8988T (cell line): ENCODE measurements around the gene DSG3.

Experiments
- DNase-seq: peaks from one replicate; pipeline ENCODE4 v3.0.0; 2011

Gene DSG3

DNA sequence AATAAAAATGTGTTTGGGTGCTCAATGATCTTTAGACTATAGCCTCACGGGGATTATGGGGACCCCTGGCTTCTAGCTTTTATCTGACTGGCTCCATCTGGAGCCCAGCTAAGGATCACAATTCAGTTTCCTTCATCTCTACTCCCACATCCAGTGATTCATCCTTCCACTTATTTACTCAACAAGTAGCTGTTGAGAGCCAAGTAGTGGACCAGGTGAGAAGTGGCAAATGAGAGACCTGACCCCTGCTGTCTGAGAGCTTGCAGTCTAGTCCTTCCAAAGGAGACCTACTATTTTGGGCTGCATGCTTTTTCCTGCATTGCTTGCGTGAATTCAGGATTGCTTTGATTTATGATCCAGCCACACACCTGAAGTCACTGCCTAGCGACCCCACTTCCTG is 10.7 kb upstream of the DSG3 start:
- no peak for DNase-seq

DNA sequence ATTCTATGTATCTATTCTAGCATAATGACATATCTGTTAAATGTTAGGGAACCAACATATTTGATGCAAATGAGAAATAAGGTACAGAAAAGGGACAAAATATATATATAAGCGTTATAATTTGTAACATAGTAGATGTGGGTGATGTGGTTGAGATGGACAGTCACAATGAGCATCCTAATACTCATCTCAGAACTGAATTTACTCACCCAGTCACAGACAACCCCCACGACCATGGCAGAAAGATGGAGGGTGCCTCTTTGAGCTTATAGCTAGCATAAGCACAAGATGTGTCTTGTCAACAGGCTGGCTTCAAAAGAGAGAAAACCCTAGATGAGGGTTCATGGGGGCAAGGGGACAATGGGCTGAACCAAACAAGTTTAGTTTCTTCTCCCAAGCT is 9.1 kb upstream of the DSG3 start:
- DNase-seq: no peak

DNA sequence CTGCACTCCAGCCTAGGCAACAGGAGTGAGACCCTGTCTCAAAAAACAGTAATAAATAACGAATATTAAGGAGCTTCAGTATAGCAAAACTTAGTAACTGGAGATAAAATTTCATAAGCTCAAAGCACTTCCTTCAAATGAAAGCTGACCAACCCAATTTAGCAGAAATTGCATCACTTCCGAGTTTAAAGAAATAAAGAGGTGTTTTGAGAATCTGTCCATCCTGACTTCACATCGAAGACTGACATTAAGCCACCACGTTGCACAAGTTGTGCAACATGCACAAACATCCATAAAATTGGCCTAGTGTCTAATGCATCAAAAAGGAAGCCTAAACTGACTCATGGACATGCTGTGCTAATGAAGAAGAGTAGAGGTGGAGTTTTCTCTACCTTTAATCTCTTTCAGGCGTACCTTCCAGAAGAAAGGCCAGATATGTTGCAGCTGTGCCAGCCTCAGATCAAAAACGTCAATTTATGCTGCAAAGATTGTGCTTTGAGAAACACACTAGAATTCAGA is 7.7 kb upstream of the DSG3 start:
- no peak for DNase-seq

DNA sequence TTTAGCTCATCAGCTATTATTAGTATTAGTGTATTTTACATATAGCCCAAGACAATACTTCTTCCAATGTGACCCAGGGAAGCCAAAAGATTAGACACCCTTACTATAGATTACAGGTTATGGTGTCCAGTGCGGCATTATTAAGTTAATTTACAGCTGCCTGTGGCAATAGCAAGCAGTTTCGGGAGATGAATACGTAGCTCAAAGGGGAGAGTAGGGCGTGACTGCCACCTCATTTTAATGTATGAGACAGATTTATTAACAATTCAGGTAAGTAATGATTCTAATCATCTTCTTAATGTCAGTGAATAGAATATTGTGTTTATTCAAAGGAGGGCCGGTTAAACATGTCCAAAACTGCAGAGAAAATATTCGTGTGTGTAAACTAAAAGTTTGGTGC is 6.8 kb upstream of the DSG3 start:
- no peak for DNase-seq

DNA sequence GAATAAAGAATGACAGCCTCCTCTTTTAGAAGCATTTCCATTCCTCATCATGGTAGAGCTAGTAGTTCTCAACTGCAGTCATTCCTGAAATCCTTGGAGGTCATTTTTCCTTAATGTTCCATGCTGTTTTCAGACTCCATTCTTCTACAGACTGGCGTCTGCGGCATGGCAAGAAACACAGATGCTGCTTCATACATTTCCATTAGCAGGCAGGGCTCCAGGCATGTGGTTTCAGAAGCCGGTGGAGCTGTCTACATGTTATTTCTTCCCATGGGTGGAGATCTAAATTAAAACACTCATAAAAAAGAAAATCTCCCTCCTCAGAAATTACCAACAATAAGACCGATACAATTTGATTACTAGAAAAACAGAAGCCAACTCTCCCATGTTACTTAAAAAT is 6.0 kb upstream of the DSG3 start:
- DNase-seq: no peak

DNA sequence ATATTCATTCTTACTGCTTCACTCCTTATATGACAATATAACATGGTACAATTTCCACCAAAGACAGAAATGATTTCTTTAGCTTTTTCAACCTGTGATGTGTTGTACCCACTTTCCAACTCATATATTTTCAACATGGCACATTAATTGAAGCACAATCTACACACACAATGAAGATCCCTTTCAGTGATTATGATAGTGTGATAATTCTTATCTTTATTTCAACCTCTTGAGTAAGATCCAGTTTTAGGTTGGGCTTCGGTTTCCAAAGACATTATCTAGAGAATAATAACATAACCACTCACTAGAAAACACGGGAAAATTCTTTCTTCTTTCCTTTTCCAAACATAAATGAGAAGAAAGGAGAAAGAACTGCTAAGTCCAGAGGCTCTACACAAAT is 3.4 kb upstream of the DSG3 start:
- no peak for DNase-seq

DNA sequence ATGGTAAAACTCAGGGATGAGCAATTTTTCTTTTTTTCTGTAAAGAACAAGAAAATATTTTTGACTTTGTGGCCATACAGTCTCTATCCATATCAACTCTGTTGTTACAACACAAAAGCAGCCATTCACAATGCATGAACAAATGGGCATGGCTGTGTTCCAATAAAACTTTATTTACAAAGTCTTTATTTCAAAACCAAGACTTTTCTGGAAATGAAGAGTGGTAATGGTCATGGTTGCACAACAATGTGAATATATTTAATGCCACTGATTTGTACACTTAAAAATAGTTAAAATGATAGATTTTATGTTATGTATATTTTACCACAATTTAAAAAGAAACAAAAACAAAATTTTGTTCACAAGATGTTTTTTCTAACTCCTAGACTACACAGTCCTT is 1.6 kb upstream of the DSG3 start:
- no peak for DNase-seq

DNA sequence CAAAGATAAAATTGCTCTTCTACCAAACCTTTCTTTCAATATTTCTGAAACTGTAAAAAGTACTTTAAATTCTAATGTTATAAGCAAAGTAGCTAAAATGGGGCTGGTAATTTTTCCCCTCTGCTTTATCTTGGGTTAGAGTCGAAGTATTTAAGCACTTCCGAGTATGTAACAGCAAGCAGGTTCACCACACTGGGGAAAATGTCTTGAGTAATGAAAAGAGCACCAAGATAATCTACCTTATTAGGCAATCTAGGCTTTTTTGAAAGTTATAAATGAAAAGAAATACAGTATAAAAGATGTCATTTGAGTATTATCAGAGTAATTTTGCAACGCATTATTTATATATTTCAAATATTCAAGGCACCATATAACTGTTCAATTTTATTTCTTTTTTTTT is 687 bp upstream of the DSG3 start:
- no peak for DNase-seq

DNA sequence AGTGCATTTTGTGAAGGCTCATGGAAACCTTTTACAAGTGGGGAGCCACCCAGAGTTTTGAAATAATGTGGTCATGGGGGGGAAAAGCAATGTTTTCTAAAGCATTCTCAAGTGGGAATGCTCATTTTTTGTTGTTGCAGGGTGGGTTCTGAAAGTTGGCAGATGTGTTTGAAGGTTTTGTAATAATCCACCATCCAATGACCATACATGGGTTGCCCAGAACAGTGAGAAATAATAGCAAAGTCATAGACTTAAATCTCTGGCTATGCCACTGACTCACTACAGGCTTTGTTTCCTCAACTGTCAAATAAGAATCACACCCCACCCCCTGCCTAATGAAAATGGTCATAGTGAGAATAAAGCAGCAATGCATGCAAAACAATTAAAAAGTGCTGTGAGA is 2.9 kb downstream of the DSG3 start:
- no peak for DNase-seq

DNA sequence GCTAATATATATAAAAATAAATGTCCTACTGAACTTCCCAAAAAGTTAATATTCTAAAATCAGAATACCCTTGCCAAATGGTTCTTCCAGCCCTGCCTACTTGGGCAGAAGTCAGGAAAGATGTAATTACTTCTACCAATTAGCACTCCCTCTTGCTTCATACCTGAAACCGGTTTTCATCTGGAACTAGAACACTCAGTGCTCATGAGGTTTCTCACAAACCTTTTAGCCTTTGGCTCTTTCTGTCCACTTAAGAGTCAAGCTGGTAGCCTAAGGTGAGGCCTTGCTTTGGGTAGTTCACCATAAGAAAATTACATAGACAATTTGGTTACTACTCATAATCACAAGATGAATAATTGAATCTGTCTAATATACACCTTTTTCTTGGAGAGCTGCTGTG is 4.1 kb downstream of the DSG3 start:
- no peak for DNase-seq

DNA sequence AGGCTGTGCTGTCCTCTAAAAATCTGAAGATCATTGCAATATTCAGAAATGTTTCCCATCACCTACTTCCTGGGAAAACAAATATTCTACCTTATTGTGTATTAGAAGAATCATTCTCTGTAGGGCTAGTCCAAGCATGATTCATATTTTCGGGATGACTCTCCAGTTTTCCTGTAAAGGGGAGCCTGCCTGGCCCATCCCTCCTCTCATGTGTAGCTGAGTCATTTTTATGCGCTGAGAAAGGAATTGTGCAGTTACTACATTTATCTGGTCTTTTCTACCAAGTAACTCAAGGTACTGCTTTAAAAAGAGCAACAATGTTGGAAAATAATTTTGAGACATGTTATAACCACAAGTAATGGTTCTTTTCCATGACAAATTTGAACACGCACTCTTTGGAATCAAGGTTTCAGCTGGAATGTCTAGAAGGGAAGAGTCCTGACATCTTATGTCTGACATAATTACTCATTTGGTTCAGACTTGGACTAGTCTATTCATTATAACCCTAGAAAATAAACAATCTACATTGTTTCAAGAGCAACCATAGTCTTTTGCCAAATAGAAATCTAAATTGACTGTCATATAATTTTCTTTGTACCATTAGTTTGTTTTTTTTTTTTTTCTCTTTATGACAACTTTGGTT is 6.6 kb downstream of the DSG3 start:
- peak; percentile 22 for DNase-seq

DNA sequence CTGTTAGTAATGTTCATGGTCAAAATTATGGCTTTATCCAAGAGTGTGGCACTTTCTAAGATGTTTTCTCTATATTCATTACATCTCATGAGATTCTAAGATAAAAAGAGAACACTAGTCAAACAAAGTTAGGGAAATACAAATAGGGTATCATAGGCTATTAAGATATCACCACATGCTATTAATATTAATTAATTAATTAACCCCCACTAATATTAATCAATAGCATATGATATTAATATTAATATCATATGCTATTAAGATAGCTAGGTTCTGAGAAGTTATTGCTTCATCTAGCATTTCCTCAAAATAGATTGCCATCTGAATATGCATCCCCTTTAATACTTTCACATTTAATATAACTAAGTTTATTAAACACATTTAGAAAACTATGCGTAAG is 22.1 kb downstream of the DSG3 start:
- DNase-seq: no peak

DNA sequence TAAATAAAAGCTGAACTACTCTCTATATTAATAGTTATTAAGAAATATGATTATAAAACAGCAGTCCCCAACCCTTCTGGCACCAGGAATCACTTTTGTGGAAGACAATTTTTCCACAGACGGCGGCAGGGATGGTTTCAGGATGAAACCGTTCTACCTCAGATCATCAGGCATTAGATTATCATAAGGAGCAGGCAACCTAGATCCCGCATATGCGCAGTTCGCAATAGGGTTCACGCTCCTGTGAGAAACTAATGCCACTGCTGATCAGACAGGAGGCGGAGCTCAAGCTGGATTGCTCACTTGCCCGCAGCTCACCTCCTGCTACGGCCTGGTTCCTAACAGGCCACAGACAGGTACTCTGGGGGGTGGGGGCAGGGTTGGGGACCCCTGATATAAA is 31.1 kb downstream of the DSG3 start:
- DNase-seq: no peak

DNA sequence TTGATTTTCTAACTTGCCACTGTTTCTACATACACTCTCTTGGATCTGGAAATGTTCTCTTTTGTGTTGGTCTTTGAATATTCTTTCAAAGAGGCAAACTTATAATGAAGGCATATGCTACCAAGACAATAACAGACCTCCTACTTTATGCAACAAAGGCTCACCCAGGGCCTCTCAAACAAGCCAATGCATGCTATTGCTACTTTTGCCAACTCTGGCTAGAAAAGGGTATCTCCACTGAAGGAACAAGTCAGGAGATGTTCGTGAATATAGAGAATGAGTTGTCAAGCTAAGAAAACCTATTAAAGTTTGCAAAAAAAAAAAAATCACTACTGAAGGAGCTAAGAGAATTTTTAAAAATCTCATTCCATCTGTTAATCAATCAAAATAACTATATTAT is 34.5 kb downstream of the DSG3 start:
- DNase-seq: no peak

DNA sequence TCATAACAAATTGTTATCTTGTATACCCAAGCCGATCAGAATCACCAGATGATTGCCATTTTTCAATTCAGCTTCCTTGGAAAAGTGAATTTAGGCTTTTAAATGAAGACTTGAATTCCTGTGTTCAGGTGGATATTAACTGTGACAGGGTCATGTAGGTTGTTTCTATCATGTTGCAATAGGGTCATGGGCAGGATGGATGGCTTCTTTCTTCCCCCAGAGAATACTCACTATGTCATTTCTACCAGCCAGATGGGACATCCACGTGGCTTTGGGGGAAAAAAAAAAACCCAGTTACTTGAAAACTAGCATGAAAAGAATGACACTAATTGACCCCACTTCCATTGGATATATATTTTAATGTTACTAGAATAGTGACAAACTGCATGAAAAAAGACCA is 35.9 kb downstream of the DSG3 start:
- no peak for DNase-seq

DNA sequence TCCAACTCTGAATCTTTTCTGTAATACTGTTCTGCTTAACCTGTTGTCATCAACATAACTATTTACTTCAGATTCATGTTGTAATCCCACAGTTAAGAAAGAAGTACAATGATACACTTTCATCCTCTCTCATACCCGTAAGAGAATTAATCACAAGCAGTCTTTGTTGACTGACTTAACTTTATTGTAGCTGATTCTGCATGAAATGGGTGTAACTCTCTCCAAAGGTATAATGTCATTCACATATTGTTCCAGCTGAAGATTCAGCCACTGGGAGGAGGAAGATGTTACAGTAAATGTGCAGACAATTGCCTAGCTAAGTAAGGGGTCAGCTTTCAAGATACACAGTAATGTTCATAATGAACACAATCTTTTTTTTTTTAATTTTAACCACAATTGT is 36.9 kb downstream of the DSG3 start:
- no peak for DNase-seq

DNA sequence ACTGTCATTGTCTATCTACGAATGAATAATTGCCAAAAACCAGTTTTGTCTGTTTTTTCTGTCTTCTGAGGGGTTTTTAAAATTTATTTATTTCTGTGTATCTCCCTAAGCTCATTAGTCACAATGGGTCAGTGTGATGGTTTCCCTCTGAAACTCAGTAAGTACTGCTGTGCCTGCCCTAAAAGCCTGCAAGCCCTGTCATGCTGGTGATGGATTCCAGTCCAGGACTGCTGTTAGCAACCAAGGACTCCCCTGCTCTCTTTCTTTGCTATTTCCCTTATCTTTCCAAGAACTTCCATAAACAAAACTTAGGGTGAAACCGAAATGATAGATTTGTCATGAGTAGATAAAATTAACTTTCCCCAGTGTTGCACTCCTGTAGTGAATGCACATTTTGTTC is 38.6 kb downstream of the DSG3 start:
- DNase-seq: no peak

DNA sequence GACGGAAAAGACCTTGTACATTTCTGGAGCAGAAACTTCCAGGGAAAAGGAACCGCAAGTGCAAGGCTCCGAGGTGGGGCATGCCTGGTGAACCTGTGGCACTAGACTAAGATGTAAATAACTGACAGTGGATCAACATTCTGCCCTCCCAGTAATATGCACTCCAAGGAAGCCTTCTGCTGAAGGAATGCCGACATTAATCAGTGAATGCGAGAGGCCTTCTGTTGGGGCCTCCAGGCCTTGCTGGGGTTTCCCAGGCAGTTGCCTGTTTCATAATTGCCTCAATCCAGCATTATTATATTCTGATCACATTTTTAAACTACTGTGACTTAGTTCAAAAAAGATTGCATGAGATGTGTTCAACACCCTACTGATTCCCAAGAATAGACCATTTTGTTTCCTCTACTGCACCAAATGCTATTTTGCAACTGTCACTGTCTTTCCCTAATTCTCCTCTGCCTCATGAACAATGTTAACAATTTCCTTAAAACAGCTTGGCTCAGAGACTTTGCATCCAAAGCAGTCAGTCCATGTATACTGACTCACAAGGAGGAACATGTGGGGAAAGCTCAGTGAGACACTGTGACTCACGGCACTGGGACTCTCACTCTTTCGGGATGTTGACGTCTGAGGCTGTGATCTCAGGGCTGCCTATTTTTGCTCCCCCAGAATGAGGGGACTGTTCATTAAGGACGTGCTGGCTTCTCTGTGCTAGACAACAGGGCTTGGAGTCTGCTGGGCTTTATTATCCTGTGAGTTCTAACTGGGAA is 39.9 kb downstream of the DSG3 start:
- DNase-seq: peak; percentile 42

DNA sequence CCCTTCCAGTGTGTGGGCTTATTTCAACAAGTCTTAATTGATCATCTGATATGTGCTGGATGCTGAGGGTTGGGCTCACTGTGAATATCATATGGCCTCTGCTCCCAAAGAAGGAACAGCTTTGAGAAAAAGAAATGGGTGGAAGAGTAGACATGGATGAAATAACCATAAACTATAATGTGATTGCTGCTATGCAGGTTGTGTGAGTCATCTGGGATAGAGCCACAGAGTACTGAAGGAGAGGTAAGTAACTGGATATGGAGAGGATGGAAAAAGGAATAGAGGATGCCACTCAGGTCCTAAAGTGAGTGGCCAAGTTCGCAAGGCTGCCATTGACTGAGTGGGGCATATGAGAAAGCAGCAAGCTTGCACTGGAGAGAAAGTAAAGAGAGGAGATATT is 41.8 kb downstream of the DSG3 start:
- DNase-seq: no peak

DNA sequence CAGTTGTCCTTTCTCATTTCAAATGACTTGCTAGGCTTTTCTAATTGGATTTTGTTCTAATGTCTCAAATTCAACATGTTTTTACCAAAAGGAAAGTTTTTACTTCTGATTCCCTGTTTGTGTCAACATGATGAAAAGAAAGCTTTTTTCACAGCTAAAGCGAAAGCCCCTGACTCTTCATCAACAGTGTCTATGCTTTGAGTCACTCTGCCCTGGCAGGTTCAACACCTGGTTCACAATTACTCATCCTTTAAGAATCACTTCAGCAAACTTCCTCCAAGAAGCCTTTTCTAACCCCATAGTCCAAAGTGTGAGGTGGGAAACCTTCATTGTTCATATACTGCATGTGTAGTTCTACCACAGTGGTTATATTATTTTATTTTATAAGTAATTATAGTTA is 42.8 kb downstream of the DSG3 start:
- DNase-seq: no peak

DNA sequence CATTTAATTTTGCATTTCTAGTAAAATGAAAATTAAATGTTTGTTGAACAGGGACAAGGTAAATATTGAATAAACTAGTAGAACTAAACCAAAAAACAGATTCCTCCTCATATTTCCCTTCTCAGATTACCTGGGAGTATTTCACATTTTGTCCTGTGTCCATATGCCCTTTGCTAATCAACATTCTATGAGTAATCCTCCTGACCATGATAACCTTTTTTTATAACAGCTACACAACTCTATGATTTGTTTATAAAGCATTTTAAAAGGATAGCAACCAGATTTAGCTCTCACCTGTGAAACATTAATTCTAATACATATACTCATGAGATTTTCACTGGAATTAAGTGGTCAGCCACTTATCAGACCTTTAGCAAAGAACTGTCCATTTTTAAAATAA is 43.3 kb downstream of the DSG3 start:
- no peak for DNase-seq

DNA sequence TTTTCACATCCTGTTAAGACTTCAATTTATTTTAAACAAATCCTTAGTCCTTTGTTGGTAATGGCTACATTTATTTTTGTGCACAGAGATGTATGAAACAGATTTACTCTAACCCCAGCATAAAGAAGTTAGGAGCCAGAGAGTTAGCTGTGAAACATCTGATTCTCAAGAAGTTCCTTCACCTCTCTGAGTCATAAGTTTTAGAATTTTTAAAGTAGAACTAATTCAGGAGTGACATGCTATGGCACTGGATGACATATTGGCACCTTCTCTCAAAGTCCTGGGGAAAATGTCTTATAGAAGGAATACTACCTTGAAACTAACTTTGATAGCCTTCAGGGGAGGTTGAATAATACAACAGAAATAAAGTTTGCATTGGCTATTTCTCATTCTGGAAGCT is 44.0 kb downstream of the DSG3 start:
- DNase-seq: no peak

DNA sequence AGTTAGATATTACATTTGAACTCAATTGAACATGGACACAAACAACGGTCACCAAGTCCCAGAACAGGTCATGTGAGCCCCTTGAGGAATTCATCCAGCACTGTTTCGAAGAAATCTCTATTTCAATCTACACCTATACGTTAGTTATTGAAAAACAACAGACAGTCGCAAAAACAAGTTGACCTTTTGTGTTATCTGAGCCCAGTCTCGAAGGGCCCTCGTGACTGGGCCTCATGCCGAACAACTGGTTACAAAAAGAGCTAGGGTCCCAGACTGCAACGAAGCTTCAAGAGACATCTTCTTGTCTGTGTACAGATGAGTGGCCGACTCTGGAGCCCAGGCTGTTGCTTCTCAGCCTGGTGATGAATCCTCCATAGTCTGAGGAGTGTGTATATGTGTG is 45.1 kb downstream of the DSG3 start:
- DNase-seq: no peak

DNA sequence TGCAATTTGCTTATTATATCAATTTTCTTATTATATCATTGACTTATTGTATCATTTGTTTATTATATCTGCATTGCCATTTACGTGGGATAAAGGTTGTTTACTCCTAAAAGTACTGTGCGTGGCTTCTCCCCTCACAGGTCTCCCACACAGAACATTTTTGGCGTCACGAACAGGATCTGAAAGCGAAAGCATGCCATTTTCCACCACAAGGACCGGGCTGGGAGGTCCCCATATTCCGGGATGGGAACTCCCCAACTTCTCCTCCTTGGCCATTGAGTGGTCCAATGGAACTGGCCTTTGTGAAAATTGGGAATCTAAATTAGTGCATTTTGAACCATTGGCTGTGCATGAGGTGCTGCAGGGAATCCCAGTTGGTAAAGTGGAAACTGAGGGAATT is 45.6 kb downstream of the DSG3 start:
- no peak for DNase-seq

DNA sequence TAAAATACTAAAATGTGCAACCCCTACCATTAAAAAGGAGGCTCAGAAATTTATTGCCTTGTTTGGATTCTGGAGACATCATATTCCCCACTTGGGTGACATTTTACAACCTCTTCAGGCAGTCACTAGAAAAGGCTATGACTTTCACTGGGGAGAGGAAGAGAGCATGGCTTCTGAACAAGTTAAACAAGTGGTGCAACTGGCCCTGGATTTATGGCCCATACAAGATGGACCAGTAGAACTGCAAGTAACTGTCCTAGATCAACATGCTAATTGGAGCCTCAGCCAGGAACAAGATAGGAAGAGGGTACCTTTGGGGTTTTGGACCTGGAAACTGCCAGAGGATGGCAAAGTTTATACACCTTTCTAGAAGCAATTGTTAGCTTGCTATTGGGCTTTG is 46.4 kb downstream of the DSG3 start:
- no peak for DNase-seq
